Left lung (tissue), 10 donors: ENCODE data around the gene POC1A. TPM values are rescaled to one million over a fixed set of nuclear protein-coding genes. Genes with fewer than 3 reads are reported as not detected.

Experiments
- ATAC-seq: fragments of 200-7000 bp; cut with Tn5 transposase; one replicate; pipeline ENCODE4 v1.9.1; 2020; ENCODE audit warnings: moderate library complexity
- DNase-seq, 4 donors: peaks; one replicate each; pipeline ENCODE4 v3.0.0-alpha.2; 2013 to 2020
- H3K27ac ChIP-seq, 2 donors: fragments of 200-600 bp; sonication (generic) in 1 of 2; one replicate each; pipeline versions ENCODE4 v1.5.0 to v1.8.0; 2020 to 2021
- H3K27me3 ChIP-seq, 2 donors: fragments of 200-600 bp; sonication (generic) in 1 of 2; one replicate each; pipeline versions ENCODE4 v1.5.0 to v1.8.0; 2020 to 2021
- H3K36me3 ChIP-seq, 2 donors: fragments of 200-600 bp; sonication (generic) in 1 of 2; one replicate each; pipeline versions ENCODE4 v1.5.0 to v1.8.0; 2020 to 2021
- H3K4me1 ChIP-seq, 2 donors: fragments of 200-600 bp; one replicate each; pipeline ENCODE4 v1.8.0; 2021
- H3K4me3 ChIP-seq, 2 donors: fragments of 200-600 bp; sonication (generic) in 1 of 2; one replicate each; pipeline versions ENCODE4 v1.5.0 to v1.8.0; 2020 to 2021; ENCODE audit warnings: mild to moderate bottlenecking in 1 of 2
- H3K9me3 ChIP-seq, 2 donors: fragments of 200-600 bp; sonication (generic) in 1 of 2; one replicate each; pipeline versions ENCODE4 v1.5.0 to v1.8.0; 2020 to 2021
- CTCF ChIP-seq, 2 donors: fragments of 200-600 bp; sonication (generic) in 1 of 2; IDR thresholded peaks; one replicate each; pipeline versions ENCODE4 v1.5.0 to v1.8.0; 2021; ENCODE audit warnings: antibody characterized with exemption in 2 of 2
- intact Hi-C, 2 donors: fragments of 100-400 bp; cut with DNase I; formaldehyde crosslinking; loops; one replicate each; pipeline versions ENCODE4 v1.11.2 to v1.14.2; 2022
- polyA plus RNA-seq, 6 donors: library from polyadenylated mRNA; unstranded; fragments of 120-200 nt; gene quantifications; one replicate each; pipeline ENCODE4 v1.2.1, GENCODE V29; 2013; ENCODE audit not compliant: insufficient read length in 6 of 6
- total RNA-seq, 2 donors: library from RNA; stranded (reverse); fragmentation: NEBNext Ultra II Directional; extraction: Animal tissue kit (Norgen Biotek cat#: 25700); gene quantifications; one replicate each; pipeline ENCODE4 v1.2.1, GENCODE V29; 2021
- donor health status: DM: no; HTN: yes; CAD: no.
- donor health status: DM: no; HTN: no; CAD: no.

POC1A gene
- total and polyA plus RNA-seq, 8 donors: 5.3 to 16.5 (median 8.3) TPM

GRCh38 chr3:52086976-52087663, 67.1 kb downstream of the POC1A start:
- H3K9me3 ChIP-seq: no peaks in the 10 kb centered on the region
- H3K27me3 ChIP-seq: no peaks in the 10 kb centered on the region
- H3K36me3 ChIP-seq: no peaks in the 10 kb centered on the region
- peaks cover 16 to 41% of the 10 kb centered on the region in 2 donors for H3K4me1 ChIP-seq
- no peak overlapping the region for H3K4me3 ChIP-seq
- TF ChIP-seq CTCF (IDR thresholded peaks at IDR 0.05): no peak
- H3K27ac ChIP-seq: peak overlapping the region in 1 of 2 donors; percentile 48
- peak in 1 of 4 donors; percentile 53 for DNase-seq
- intact Hi-C loops: no loop called here
- ATAC-seq: no peak

- Histone ChIP-seq H3K36me3 (no peaks in the 10 kb centered on the region), H3K27me3 (no peaks in the 10 kb centered on the region), H3K9me3 (no peaks in the 10 kb centered on the region), H3K4me3 (no peak overlapping the region), H3K27ac (peak overlapping the region in 1 of 2 donors; percentile 48), H3K4me1 (peaks cover 16 to 41% of the 10 kb centered on the region in 2 donors)
- TF ChIP-seq CTCF (IDR thresholded peaks at IDR 0.05): no peak
- DNase-seq (peak in 2 of 4 donors; percentile 27 to 51), ATAC-seq (no peak)
- intact Hi-C loops: no loop called here
Observed at GRCh38 chr3:52086461-52086860, 67.8 kb downstream of the POC1A start.

- no peaks in the 10 kb centered on the region for H3K36me3 ChIP-seq
- TF ChIP-seq CTCF (IDR thresholded peaks at IDR 0.05): no peak
- intact Hi-C loops: no loop called here
- H3K27ac ChIP-seq: no peak overlapping the region
- no peaks in the 10 kb centered on the region for H3K9me3 ChIP-seq
- no peak for ATAC-seq
- H3K4me1 ChIP-seq: peaks cover 16 to 41% of the 10 kb centered on the region in 2 donors
- H3K4me3 ChIP-seq: no peak overlapping the region
- H3K27me3 ChIP-seq: no peaks in the 10 kb centered on the region
- peak in 2 of 4 donors; percentile 27 for DNase-seq
Observed at GRCh38 chr3:52085681-52086282, 68.4 kb downstream of the POC1A start.

GRCh38 chr3:52084954-52085680, 69.1 kb downstream of the POC1A start:
- H3K36me3 ChIP-seq: no peaks in the 10 kb centered on the region
- H3K27me3 ChIP-seq: no peaks in the 10 kb centered on the region
- H3K9me3 ChIP-seq: no peaks in the 10 kb centered on the region
- DNase-seq (peak in 2 of 4 donors; percentile 26 to 56), ATAC-seq (no peak)
- intact Hi-C loops: no loop called here
- H3K4me1 ChIP-seq: peaks cover 9 to 35% of the 10 kb centered on the region in 2 donors
- no peak overlapping the region for H3K4me3 ChIP-seq
- H3K27ac ChIP-seq: no peak overlapping the region
- no peak for TF ChIP-seq CTCF (IDR thresholded peaks at IDR 0.05)
